ENCODE results near the gene TTC1. TPM values are rescaled to one million over a fixed set of nuclear protein-coding genes. Genes with fewer than 3 reads are reported as not detected.

The TTC1 gene
- total RNA-seq, 4 donors from 2014 or later, result 45.4 to 59.4 (median 49.8) TPM

GRCh38 chr5:160088805-160089204, 79.9 kb downstream of the TTC1 start:
- intact Hi-C loops (cut with DNase I), result no loop called here
- Histone ChIP-seq H3K27me3 (no peaks in the 10 kb centered on the region), H3K36me3 (peaks cover 9 to 28% (median 22%) of the 10 kb centered on the region in 4 donors), H3K4me3 (no peak overlapping the region), H3K27ac (replicated peaks in 1 of 4) (no peak overlapping the region), H3K4me1 (peaks cover 0 to 2% (median under 1%) of the 10 kb centered on the region in 4 donors), H3K9me3 (no peaks in the 10 kb centered on the region)
- DNase-seq (ENCODE audit: extremely low spot score), result no peak
- no peak for TF ChIP-seq POLR2AphosphoS5 (IDR thresholded peaks at IDR 0.05)
- TF ChIP-seq CTCF (IDR thresholded peaks at IDR 0.05), result no peak
- no peak for TF ChIP-seq EP300 (IDR thresholded peaks at IDR 0.05)
- TF ChIP-seq POLR2A (IDR thresholded peaks at IDR 0.05; ENCODE audit: low read depth), result no peak
- 84% methylated on average over 1 of the region's 1 CpG for WGBS

GRCh38 chr5:160089531-160089930, 80.6 kb downstream of the TTC1 start:
- TF ChIP-seq POLR2AphosphoS5 (IDR thresholded peaks at IDR 0.05) (no peak), CTCF (IDR thresholded peaks at IDR 0.05) (no peak), EP300 (IDR thresholded peaks at IDR 0.05) (no peak), POLR2A (IDR thresholded peaks at IDR 0.05; ENCODE audit: low read depth) (no peak)
- Histone ChIP-seq H3K9me3 (no peaks in the 10 kb centered on the region), H3K4me1 (no peaks in the 10 kb centered on the region), H3K4me3 (no peak overlapping the region), H3K27me3 (no peaks in the 10 kb centered on the region), H3K27ac (replicated peaks in 1 of 4) (no peak overlapping the region), H3K36me3 (peaks cover 9 to 32% (median 23%) of the 10 kb centered on the region in 4 donors)
- no peak for DNase-seq (ENCODE audit: extremely low spot score)
- intact Hi-C loops (cut with DNase I), result no loop called here
- WGBS, result 87% methylated on average over 2 of the region's 2 CpGs

- intact Hi-C loops (cut with DNase I), result no loop called here
- Histone ChIP-seq H3K4me1 (no peaks in the 10 kb centered on the region), H3K27me3 (no peaks in the 10 kb centered on the region), H3K4me3 (no peak overlapping the region), H3K9me3 (no peaks in the 10 kb centered on the region), H3K36me3 (peaks cover 9 to 32% (median 23%) of the 10 kb centered on the region in 4 donors), H3K27ac (replicated peaks in 1 of 4) (no peak overlapping the region)
- no peak for TF ChIP-seq CTCF (IDR thresholded peaks at IDR 0.05)
- no peak for TF ChIP-seq POLR2A (IDR thresholded peaks at IDR 0.05; ENCODE audit: low read depth)
- no peak for TF ChIP-seq POLR2AphosphoS5 (IDR thresholded peaks at IDR 0.05)
- no peak for TF ChIP-seq EP300 (IDR thresholded peaks at IDR 0.05)
- DNase-seq (ENCODE audit: extremely low spot score), result no peak
- WGBS, result 79% methylated on average over 1 of the region's 1 CpG
Observed at GRCh38 chr5:160090059-160090458, 81.1 kb downstream of the TTC1 start.

- 91% methylated on average over 7 of the region's 7 CpGs for WGBS
- H3K4me3 ChIP-seq, result no peak overlapping the region
- H3K36me3 ChIP-seq, result peaks cover 9 to 37% (median 25%) of the 10 kb centered on the region in 4 donors
- H3K4me1 ChIP-seq, result peaks cover 0 to under 1% (median 0%) of the 10 kb centered on the region in 4 donors
- TF ChIP-seq CTCF (IDR thresholded peaks at IDR 0.05) (no peak), POLR2A (IDR thresholded peaks at IDR 0.05; ENCODE audit: low read depth) (no peak), POLR2AphosphoS5 (IDR thresholded peaks at IDR 0.05) (no peak), EP300 (IDR thresholded peaks at IDR 0.05) (no peak)
- H3K9me3 ChIP-seq, result no peaks in the 10 kb centered on the region
- intact Hi-C loops (cut with DNase I), result no loop called here
- DNase-seq (ENCODE audit: extremely low spot score), result no peak
- no peak overlapping the region for H3K27ac ChIP-seq (replicated peaks in 1 of 4)
- no peaks in the 10 kb centered on the region for H3K27me3 ChIP-seq
Observed at GRCh38 chr5:160092514-160092913, 83.6 kb downstream of the TTC1 start.

All from esophagus muscularis mucosa (tissue), 4 donors.